Amniotic epithelial cell (primary cell): ENCODE measurements around the gene WWP2.
A peak's percentile ranks its signal among the peaks of the same experiment; 100 is the strongest.
"Not testable (repeated sequence)": the region's sequence is repeated elsewhere in the genome, so short reads cannot be mapped to it uniquely, and the experiment has no call there.

Experiments used
- DNase-seq: peaks from one replicate; pipeline ENCODE4 v3.0.0-alpha.2; 2010; ENCODE audit warnings: low read depth

WWP2 gene

DNA sequence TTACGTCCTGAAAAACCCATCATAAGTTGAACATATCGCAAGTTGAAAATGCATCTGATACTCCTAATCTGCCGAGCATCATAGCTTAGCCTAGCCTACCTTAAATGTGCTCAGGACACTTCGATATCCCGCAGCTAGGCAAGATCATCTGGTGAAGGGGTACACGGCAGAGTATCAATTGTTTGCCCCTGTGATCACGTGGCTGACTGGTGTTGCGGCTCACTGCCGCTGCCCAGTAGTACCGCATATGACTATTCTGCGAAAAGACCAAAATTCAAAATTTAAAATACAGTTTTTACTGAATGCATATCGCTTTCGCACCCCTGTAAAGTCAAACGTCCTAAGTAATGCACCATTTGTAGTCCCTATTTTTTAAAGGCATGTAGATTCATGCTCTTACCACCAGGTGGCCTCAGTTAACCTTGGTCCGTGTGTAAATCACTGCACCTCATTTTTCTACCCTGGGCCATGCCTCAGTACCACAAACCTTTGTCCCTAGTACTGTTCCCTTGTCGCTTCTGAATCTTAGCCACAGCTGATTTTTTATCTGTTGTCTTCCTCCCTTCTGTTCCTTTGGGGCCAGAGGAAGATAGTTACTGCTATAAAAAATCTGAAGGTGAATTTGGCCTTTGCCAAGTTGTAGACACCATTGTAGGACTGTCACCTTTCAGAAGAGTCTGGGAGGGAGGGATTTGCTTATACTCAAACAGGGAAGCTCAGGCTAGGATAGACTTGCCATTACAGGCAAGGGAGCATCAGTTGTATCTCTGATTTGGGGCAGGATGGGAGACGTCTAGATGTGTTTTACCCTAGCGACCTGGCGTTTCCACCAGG lies 34.4 kb downstream of the WWP2 start:
- DNase-seq = peak; percentile 68

DNA sequence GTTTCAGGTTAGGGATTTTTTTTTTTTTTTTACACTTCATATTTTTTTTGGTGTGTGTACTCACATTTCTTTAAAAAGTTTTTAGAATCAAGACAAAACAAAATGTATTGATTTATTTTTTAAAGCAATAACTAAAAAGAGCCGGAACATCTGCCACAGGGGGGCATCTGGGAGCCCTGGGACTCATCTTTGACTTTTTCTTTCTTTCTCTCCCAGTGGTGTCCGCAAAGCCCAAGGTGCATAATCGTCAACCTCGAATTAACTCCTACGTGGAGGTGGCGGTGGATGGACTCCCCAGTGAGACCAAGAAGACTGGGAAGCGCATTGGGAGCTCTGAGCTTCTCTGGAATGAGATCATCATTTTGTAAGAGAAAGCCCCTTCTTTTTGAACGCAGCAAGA lies 36.3 kb downstream of the WWP2 start:
- DNase-seq = peak; percentile 6

DNA sequence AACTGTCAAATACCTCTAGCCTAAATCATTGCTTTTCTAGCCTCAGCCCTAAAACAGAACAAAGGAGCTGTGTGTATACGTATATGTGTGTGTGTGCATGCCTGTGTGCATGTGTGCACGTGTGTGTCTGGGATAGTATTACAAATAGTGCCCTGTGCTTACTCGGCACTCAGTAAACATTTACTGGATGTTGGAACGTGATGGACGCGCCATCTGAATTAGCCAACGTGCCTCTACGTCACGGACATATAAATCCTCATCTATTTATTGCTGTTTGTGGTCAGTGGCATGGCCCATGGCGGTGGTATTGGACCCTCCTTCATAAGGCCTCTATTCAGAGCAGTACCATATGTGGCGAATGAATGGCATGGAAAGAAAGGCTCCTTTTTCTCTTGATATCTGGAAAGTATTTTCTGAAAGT lies 37.5 kb downstream of the WWP2 start:
- no peak for DNase-seq

DNA sequence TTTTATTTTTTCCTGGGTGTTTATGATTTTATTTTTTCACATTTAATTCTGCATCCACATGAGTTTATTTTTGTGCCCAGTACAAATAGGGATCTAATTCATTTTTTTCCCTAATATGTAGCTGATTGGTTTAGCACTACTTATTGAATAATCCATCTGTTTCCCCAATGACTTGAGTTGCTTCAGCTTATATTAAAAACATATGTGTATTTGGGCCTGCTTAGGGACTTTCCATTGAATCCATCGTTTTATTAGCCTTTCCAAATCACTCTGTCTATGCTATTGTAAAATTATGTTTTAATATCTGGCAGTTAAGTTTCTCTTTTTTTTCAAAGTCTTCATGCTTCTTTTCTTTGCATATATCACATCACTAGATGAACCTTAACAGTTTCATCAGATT lies 42.2 kb downstream of the WWP2 start:
- no peak for DNase-seq

DNA sequence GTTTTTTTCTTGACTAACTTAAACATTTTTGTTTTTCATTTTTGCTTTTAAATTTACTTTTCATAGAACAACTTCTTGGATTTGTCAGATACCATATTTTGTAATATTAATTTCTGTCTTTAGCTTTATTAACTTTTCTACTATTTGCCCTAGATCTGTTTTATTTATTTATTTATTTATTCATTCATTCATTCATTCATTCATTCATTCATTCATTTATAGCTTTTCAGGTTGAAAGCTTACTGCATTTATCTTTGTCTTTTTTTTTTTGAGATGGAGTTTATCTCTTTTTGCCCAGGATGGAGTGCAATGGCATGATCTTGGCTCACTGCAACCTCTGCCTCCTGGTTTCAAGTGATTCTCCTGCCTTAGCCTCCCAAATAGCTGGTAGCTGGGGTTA lies 44.6 kb downstream of the WWP2 start:
- DNase-seq = not testable (repeated sequence)

DNA sequence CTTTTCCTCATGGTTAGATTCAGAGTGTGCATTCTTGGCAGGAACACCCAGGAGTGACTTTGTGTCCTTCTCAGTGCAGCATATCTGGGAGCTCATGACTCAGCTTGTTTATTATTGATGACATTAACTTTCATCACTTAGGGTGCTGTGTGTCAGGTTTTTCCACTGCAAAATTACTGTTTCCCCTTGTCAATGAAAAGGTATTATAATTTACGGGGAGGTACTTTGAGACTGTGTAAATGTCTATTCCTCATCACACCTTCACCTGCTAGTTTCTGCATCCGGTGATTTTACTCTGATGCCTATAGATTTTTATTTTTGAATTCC lies 50.5 kb downstream of the WWP2 start:
- DNase-seq = peak; percentile 33

DNA sequence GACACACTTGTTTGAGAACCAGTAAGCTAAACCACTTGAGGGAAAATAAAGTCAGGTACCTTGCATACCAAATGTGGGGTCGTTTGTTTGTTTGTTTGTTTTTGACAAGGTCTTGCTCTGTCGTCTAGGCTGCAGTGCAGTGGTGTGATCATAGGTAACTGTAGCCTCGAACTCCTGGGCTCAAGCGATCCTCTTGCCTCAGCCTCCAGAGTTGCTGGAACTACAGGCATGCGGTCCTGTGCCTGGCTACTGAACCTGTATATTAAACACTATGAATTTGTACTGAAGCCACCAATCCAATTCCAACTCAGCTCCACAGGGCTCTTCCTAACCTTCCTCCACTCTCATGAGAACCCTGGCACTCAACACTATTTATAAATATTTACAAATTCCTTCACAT lies 51.9 kb downstream of the WWP2 start:
- no peak for DNase-seq

DNA sequence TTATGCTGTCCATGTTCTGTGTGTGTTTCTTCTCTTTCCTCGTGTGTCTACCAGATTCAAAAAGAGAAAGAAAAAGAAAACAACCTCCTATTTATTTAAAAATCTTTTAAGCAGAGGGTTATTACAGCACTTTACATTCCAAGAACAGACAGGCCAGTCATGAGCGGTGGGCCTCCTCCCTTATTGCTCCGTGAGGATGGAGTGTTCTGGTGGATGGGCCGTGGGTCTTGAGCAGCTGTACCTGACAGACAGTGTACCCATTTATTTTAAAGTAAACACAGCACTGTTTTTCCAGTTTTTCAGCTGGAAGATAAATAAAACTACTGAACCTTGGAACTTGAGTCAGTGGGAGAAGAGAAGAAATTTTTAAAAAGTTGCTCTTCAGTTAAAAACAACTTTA lies 52.4 kb downstream of the WWP2 start:
- DNase-seq = no peak

DNA sequence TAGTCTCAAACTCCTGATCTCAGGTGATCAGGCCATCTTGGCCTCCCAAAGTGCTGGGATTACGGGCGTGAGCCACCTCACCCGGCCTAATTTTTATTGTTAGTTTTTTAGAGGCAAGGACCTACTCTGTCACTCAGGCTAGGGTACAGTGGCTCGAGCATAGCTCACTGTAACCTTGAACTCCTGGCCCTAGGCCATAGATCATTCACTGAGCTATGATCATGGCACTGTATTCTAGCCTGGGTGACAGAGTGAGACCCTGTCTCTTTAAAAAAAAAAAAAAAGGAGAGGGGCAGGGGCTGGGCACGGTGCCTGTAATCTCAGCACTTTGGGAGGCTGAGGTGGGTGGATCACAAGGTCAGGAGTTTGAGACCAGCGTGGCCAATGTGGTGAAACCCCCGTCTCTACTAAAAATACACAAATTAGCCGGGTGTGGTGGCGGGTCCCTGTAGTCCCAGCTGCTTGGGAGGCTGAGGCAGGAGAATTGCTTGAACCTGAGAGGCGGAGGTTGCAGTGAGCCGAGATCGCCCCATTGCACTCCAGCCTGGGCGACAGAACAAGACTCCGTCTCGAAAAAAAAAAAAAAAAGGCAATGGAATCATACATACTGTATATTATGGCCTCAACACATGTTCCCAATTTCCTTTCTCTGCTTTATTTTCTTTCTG lies 53.2 kb downstream of the WWP2 start:
- not testable (repeated sequence) for DNase-seq

DNA sequence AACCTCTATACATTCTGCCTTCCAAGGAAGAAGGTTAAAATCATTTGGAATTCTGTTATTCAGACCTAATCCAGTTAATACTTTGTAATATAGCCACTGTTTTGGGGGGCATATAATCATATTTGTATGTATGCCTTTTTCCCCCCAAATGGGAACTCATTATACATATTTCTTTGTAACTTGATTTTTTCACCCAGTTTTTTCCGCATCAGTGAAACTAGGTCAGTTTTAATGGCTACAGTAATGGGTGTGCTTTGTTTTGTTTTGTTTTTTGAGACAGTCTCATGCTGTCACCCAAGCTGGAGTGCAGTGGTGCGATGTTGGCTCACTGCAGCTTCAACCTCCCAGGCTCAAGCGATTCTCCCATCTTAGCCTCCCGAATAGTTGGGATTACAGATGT lies 54.9 kb downstream of the WWP2 start:
- DNase-seq = no peak

DNA sequence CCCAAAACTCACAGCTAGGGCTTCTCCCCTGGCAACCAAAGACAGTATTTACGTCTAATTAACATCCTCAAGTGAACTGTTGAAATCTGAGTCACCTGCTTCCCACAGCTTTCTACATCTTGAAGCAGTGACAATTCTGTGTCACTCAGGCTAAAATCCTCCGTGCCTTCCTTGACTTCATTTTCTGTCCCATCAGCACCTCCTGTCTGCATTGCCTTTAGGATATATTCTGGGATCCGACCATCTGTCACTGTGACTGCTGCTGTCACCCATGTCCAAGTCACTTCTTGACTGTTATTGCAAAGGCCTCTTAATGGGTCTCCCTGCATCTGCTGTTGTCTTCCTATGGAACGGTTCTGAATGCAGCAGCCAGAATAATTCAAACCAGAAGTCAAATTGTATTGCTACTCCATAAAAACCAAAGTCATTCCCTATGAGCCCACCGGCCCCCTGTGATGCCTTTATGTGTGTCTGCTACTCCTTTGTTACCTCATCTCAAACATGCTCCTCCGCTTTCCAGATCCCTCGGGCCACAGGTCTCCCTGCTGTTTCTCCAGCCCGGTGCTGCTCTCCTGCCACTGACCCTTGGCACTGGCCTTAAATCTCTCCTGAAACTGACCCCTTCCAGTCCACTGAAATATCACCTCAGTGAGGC lies 56.9 kb downstream of the WWP2 start:
- DNase-seq = no peak

DNA sequence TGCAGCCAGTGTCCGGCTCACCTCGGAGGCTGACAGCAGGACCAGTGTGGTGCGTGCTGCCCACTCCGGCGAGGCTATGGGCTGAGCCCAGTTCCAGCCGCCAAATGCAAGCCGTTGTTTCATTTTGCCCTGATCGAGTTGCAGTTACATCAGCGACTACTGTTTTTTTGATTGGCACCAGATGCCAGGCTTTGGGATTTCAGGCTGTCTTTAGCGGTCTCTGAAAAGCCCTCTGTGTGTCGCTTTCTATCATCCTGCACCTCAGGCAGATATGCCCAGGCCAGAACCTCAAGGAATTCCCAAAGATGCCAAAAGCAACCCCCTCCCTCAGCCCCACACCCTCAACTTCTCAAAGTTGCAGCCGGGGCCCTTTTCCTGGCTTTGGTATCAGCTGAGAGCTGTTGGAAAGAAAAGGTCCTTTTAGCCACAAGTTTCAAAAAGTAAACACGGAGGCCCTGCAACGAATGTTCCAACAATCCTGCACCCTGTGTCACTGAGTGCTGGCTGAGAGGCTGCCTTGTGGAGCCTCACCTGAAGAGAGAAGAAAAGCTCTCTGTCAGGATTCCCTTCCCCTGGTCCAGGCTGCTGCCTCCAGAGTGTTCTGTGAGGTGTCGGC lies 58.9 kb downstream of the WWP2 start:
- no peak for DNase-seq

DNA sequence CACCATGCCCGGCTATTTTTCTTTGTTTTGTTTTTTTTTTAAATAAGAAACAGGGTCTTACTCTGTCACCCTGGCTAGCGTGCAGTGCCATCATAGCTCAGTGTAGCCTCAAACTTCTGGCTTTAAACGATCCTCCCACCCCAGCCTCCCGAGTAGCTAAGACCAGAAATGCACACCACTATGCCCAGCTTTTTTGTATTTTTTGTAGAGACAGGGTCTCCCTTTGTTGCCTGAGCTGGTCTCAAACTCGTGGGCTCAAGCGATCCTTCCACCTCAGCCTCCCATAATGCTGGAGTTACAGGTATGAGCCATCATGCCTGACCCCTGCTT lies 59.7 kb downstream of the WWP2 start:
- no peak for DNase-seq

DNA sequence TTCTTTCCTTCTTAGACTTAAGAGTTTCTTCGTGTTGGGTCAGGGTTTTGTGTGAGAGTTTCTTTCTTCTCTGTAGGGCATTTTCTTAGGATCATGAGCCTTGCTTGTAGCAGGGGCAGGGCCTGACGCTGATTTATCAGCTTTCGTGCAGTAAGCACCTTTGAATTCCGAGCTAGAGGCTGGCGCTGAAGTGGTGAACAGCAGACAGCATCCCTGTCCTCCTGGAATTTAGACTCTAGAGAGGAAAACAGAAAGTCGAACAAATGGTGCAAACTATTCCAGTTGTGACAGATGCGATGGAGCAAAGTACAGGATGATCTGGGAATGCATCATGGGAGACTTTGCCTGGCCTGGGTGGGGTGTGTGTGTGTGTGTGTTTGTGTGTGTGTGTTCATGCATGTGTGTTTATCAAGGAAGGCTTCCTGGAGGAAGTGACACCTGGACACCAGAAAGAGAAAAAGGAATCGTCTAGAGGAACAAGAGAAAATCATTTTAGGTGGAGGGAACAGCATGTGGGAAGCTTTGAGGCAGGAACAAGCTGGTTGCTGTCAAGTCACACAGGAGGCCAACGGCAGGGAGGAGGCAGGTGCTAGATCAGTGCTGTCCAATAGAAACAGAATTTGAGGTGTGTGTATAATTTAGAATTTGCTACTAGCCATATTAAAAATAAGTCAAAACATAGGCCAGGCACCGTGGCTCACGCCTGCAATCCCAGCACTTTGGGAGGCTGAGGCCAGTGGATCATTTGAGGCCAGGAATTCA lies 60.2 kb downstream of the WWP2 start:
- no peak for DNase-seq

DNA sequence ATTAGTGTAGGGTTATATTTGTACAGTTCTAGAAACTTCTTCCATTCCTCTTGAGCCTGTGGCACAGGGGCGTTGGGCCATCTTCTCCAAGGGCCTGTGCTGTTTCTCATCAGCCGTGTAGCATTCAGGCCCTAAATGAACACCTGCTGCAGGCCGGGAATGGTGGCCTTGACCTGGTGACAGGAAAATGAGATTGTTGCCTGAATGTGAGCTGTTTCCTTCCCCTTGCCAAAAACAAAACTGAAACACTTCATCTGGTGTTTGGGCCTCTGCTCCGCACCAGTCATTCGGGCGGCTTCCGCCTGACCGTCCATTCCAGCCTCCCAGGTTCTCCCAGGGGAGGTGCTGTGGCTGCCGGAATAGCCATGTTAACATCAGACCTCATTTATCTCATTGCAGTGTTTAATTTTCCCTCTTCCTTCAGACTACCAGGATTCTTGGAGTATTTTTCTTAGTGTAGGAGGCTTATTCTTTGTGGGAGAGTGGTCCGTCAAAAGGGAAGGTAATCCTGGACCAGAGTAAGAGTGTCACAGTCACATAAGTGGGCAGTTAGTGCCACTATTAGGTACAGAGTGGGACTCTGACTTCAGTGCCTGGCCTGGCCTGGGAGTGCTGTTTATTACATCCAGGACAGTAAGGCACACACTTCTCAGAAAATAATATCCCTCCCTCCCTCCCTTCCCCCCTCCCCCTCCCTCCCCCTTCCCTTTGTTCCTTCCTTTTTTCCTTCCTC lies 61.9 kb downstream of the WWP2 start:
- no peak for DNase-seq

DNA sequence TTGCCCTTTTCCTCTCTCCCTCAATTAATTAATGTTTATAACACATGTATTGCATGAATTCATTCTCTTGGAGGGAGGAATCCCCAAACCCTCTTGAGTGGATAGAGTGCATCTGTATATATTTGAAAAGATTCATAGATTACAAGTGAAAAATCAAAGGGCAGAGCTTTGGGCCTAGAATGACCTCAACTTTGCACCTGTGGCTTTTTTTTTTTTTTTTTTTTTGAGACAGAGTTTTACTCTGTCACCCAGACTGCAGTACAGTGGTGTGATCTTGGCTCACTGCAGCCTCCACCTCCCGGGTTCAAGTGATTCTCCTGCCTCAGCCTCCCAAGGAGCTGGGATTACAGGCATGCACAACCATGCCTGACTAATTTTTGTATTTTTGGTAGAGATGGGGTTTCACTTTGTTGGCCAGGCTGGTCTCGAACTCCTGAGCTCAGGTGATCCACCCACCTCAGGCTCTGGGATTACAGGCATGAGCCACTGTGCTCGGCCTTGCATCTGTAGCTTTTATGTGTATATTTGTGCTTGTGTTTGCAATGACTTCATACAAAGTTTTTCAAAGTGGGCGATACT lies 62.5 kb downstream of the WWP2 start:
- DNase-seq = not testable (repeated sequence)

DNA sequence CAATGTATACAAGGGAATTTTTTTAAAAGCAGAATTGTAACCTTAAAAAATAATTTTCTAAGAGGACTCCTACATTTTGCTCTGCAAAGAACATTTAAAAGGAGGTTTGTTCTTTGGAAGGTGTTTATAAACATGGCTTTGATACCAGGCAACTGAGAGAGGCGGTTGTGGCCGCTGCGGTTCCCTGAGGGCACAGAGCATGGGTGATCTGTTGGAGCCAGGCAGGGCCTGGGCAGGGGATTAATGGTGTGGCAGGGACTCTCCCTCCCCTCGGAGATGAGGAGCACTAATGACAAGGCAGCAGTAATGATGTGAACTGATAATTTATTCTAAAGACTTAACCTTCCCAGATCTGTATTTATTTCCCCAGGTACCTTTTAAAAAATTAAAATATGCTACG lies 65.4 kb downstream of the WWP2 start:
- no peak for DNase-seq

DNA sequence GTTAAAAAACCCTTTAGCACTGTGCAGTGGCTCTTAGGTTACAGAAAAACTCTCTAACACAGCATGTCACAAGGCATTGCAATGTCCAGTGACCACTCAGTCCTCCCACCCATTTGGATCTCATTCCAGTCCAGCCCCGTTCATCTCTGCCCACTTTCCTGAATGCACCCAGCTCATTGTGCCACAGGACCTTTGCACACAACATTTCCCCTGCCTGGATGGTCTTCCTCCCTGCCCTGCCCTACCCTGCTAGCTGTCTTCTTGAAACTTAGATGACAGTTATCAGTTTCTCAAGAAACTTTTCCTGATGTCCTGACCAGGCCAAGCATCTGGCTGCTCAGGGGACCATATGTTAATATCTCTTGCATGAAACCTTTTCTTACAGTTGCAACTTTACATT lies 67.2 kb downstream of the WWP2 start:
- DNase-seq = no peak

DNA sequence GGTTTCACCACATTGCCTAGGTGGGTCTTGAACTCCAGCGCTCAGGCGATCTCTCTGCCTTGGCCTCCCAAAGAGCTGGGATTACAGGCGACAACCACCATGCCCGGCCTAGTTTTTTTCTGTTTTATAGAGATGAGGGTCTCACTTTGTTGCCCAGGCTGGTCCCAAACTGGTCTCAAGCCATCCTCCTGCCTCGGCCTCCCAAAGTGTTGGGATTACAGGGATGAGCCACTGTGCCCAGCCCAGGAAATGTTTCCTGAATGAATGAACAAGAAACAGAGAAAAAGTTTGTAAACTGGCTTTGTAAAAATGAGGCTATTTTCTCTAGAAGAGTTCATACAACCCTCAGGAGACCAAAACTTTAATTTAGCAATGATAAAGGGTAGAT lies 68.0 kb downstream of the WWP2 start:
- DNase-seq = no peak

DNA sequence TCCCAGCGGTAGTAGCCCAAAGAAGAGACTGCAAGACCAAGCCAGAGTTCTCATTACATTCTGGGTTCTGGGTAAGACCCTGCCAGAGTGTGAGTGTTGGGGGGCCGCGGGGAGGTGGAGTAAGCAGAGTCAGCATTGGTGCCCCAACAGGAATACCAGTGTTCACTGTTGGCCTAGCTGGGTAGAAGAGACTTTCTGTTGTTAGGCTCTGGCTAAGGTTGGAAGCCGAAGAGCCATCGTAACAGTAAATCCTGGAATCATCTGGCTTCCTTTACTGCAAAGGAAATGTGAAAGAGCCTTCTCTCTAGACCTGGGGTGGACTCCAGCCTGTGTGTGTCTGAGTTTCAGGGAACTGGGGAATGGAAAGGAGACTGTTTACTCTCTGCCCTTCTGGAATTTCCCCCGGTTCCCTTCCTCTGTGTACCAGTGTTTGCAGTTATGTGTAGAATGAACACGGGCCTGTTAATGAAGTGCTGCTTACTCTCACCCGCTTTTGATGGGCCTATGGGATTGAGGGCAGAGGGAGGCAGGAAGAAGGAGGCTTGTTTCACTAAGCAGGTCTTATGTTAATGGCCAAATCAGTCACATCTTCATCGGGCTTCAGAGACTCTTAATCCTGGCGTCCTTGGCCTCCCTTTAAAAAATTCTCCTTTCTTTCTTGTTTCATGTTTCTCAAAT lies 68.5 kb downstream of the WWP2 start:
- DNase-seq = peak; percentile 29
